Fibroblast of skin of right biceps (primary cell): ENCODE measurements around the gene CD86.
"Not testable (repeated sequence)": the region's sequence is repeated elsewhere in the genome, so short reads cannot be mapped to it uniquely, and the experiment has no call there.

ENCODE experiments used
- DNase-seq: peaks from one replicate; pipeline ENCODE4 v3.0.0-alpha.2; 2013

The CD86 gene

GRCh38 chr3:122055215-122055614 is at the start of gene CD86:
CD86 (plus strand) TSS chr3:122055362; CDS start chr3:122055490, 128 bp downstream.
- no peak for DNase-seq

- no peak for DNase-seq
Observed at GRCh38 chr3:122006267-122006666, 48.9 kb upstream of the CD86 start.

GRCh38 chr3:122008166-122008565 is 47.0 kb upstream of the CD86 start:
- DNase-seq: no peak

GRCh38 chr3:122010506-122010905 is 44.7 kb upstream of the CD86 start:
- no peak for DNase-seq

- DNase-seq: no peak
Observed at GRCh38 chr3:122011396-122011795, 43.8 kb upstream of the CD86 start.

GRCh38 chr3:122012821-122013220 is 42.3 kb upstream of the CD86 start:
- no peak for DNase-seq

- DNase-seq: no peak
Observed at GRCh38 chr3:122013448-122013925, 41.7 kb upstream of the CD86 start.

- DNase-seq: no peak
Observed at GRCh38 chr3:122014741-122015140, 40.4 kb upstream of the CD86 start.

- no peak for DNase-seq
Observed at GRCh38 chr3:122019493-122019892, 35.7 kb upstream of the CD86 start.

- no peak for DNase-seq
Observed at GRCh38 chr3:122021037-122021436, 34.1 kb upstream of the CD86 start.

GRCh38 chr3:122021811-122022401 is 33.3 kb upstream of the CD86 start, which contains the start of gene ILDR1:
ILDR1 (minus strand) TSS chr3:122022247; CDS start chr3:122022077, 170 bp downstream.
- DNase-seq: no peak

GRCh38 chr3:122023335-122023910 is 31.7 kb upstream of the CD86 start:
- DNase-seq: no peak

GRCh38 chr3:122024800-122025199 is 30.4 kb upstream of the CD86 start:
- no peak for DNase-seq

GRCh38 chr3:122025296-122025695 is 29.9 kb upstream of the CD86 start:
- no peak for DNase-seq

GRCh38 chr3:122030381-122031122 is 24.6 kb upstream of the CD86 start:
- peak; percentile 2 for DNase-seq

- no peak for DNase-seq
Observed at GRCh38 chr3:122031123-122031468, 24.1 kb upstream of the CD86 start.

- DNase-seq: no peak
Observed at GRCh38 chr3:122032531-122032930, 22.6 kb upstream of the CD86 start.

GRCh38 chr3:122033023-122033422 is 22.1 kb upstream of the CD86 start:
- DNase-seq: no peak

- not testable (repeated sequence) for DNase-seq
Observed at GRCh38 chr3:122047296-122047695, 7.9 kb upstream of the CD86 start.

GRCh38 chr3:122047773-122048172 is 7.4 kb upstream of the CD86 start:
- not testable (repeated sequence) for DNase-seq

- no peak for DNase-seq
Observed at GRCh38 chr3:122052968-122053367, 2.2 kb upstream of the CD86 start.

- DNase-seq: no peak
Observed at GRCh38 chr3:122057671-122058070, 2.5 kb downstream of the CD86 start.

- DNase-seq: no peak
Observed at GRCh38 chr3:122058294-122058693, 3.1 kb downstream of the CD86 start.

- no peak for DNase-seq
Observed at GRCh38 chr3:122060040-122060698, 5.0 kb downstream of the CD86 start.
